Trophoblast cell (in vitro differentiated cells and primary cell): Measurements from ENCODE around the gene KCTD5.

Source experiments
- DNase-seq, 2 donors: peaks; one replicate each; pipeline ENCODE4 v3.0.0-alpha.2; 2016
- H2AFZ ChIP-seq: 2 replicates; pipeline ENCODE4 v1.6.1; 2013; ENCODE audit warnings: low read length, moderate library complexity, mild to moderate bottlenecking; ENCODE audit not compliant: insufficient read depth, poor library complexity
- H2AK5ac ChIP-seq: 2 replicates; pipeline ENCODE4 v1.6.1; 2013; ENCODE audit warnings: mild to moderate bottlenecking, low read length
- H2BK120ac ChIP-seq: 2 replicates; pipeline ENCODE4 v1.6.1; 2013; ENCODE audit warnings: low read length, mild to moderate bottlenecking, moderate library complexity; ENCODE audit not compliant: insufficient read depth, poor library complexity
- H2BK12ac ChIP-seq: 2 replicates; pipeline ENCODE4 v1.6.1; 2013; ENCODE audit warnings: mild to moderate bottlenecking, low read length, moderate library complexity
- H2BK5ac ChIP-seq: 2 replicates; pipeline ENCODE4 v1.6.1; 2013; ENCODE audit warnings: low read length, low read depth, moderate library complexity, mild to moderate bottlenecking; ENCODE audit not compliant: poor library complexity
- H3K14ac ChIP-seq: 2 replicates; pipeline ENCODE4 v1.6.1; 2013; ENCODE audit warnings: mild to moderate bottlenecking, low read length
- H3K18ac ChIP-seq: 2 replicates; pipeline ENCODE4 v1.6.1; 2013; ENCODE audit warnings: mild to moderate bottlenecking, low read length
- H3K23ac ChIP-seq: 2 replicates; pipeline ENCODE4 v1.6.1; 2013; ENCODE audit warnings: low read length
- H3K27ac ChIP-seq: 2 replicates; pipeline ENCODE4 v1.5.1; 2013; ENCODE audit warnings: low read depth, mild to moderate bottlenecking, inconsistent platforms, low read length, moderate library complexity
- H3K27me3 ChIP-seq: 2 replicates; pipeline ENCODE4 v1.6.1; 2013; ENCODE audit warnings: inconsistent platforms, mild to moderate bottlenecking, low read length, moderate library complexity; ENCODE audit not compliant: insufficient read depth
- H3K36me3 ChIP-seq, 2 experiments: 1 replicate in 1 of 2; 2 replicates in 1 of 2; pipeline ENCODE4 v1.6.1; 2013; ENCODE audit warnings: low read length in 2 of 2, mild to moderate bottlenecking in 2 of 2, moderate library complexity in 1 of 2; ENCODE audit not compliant: insufficient read depth in 2 of 2, control insufficient read depth in 1 of 2
- H3K4ac ChIP-seq: 2 replicates; pipeline ENCODE4 v1.6.1; 2013; ENCODE audit warnings: low read depth, mild to moderate bottlenecking, low read length, moderate library complexity
- H3K4me1 ChIP-seq, 2 experiments: 1 replicate in 1 of 2; 2 replicates in 1 of 2; pipeline ENCODE4 v1.6.1; 2013; ENCODE audit warnings: low read length in 2 of 2, mild to moderate bottlenecking in 2 of 2, moderate library complexity in 1 of 2; ENCODE audit not compliant: insufficient read depth in 2 of 2, control insufficient read depth in 1 of 2
- H3K4me2 ChIP-seq: 2 replicates; pipeline ENCODE4 v1.6.1; 2013; ENCODE audit warnings: inconsistent platforms, mild to moderate bottlenecking, low read length, moderate library complexity
- H3K4me3 ChIP-seq: 2 replicates; pipeline ENCODE4 v1.5.1; 2013; ENCODE audit warnings: mild to moderate bottlenecking, low read depth, low read length, inconsistent platforms
- H3K79me1 ChIP-seq: one replicate; pipeline ENCODE4 v1.6.1; 2013; ENCODE audit warnings: low read length
- H3K79me2 ChIP-seq: 2 replicates; pipeline ENCODE4 v1.6.1; 2013; ENCODE audit warnings: low read length, mild to moderate bottlenecking; ENCODE audit not compliant: control insufficient read depth, insufficient read depth, poor library complexity
- H3K9ac ChIP-seq: 2 replicates; pipeline ENCODE4 v1.6.1; 2013; ENCODE audit warnings: mild to moderate bottlenecking, low read length
- H3K9me3 ChIP-seq: 2 replicates; pipeline ENCODE4 v1.6.1; 2013; ENCODE audit warnings: low read depth, mild to moderate bottlenecking, control low read depth, inconsistent platforms, low read length; ENCODE audit not compliant: insufficient read depth
- H4K12ac ChIP-seq: 2 replicates; pipeline ENCODE4 v1.6.1; 2013; ENCODE audit warnings: low read depth, mild to moderate bottlenecking, low read length, moderate library complexity
- H4K8ac ChIP-seq: 2 replicates; pipeline ENCODE4 v1.6.1; 2013; ENCODE audit warnings: low read depth, mild to moderate bottlenecking, low read length, moderate library complexity
- H4K91ac ChIP-seq: one replicate; pipeline ENCODE4 v1.6.1; 2013; ENCODE audit warnings: low read depth, mild to moderate bottlenecking, low read length, moderate library complexity
- WGBS: extraction: QIAGEN DNeasy Blood & Tissue Kit; methylation state at CpG from one replicate; pipeline ENCODE4 v1.1.7; 2013; ENCODE audit warnings: missing lambda C conversion rate; ENCODE audit not compliant: insufficient read length, insufficient coverage; ENCODE audit errors: extremely low coverage; 5-methylcytosine and 5-hydroxymethylcytosine counted together

Gene KCTD5

GRCh38 chr16:2734844-2735515 lies 52.7 kb downstream of the KCTD5 start:
- Histone ChIP-seq H3K79me2 (no peaks in the 10 kb centered on the region), H3K18ac (no peak overlapping the region), H2BK12ac (no peak overlapping the region), H4K12ac (no peak overlapping the region), H3K4me2 (no peak overlapping the region), H3K4me1 (no peaks in the 10 kb centered on the region), H2AFZ (no peak overlapping the region), H3K79me1 (no peaks in the 10 kb centered on the region), H3K14ac (no peak overlapping the region), H3K9me3 (no peaks in the 10 kb centered on the region), H4K8ac (no peak overlapping the region), H3K23ac (no peak overlapping the region), H2BK5ac (no peak overlapping the region), H3K4ac (no peak overlapping the region), H3K27ac (no peak overlapping the region), H2AK5ac (no peak overlapping the region), H3K4me3 (no peak overlapping the region), H3K36me3 (no peaks in the 10 kb centered on the region), H3K27me3 (no peaks in the 10 kb centered on the region), H3K9ac (no peak overlapping the region), H2BK120ac (no peak overlapping the region), H4K91ac (no peak overlapping the region)
- WGBS: no CpG with 5 or more reads among the region's 10 CpGs
- no peak for DNase-seq

GRCh38 chr16:2736476-2737237 lies 54.3 kb downstream of the KCTD5 start:
- Histone ChIP-seq H2AK5ac (no peak overlapping the region), H3K23ac (no peak overlapping the region), H3K4me1 (no peaks in the 10 kb centered on the region), H2BK120ac (no peak overlapping the region), H4K91ac (no peak overlapping the region), H3K27ac (no peak overlapping the region), H3K4ac (no peak overlapping the region), H3K36me3 (no peaks in the 10 kb centered on the region), H2BK5ac (no peak overlapping the region), H2AFZ (no peak overlapping the region), H3K9ac (no peak overlapping the region), H3K4me3 (no peak overlapping the region), H3K14ac (no peak overlapping the region), H3K79me2 (no peaks in the 10 kb centered on the region), H4K8ac (no peak overlapping the region), H3K27me3 (no peaks in the 10 kb centered on the region), H2BK12ac (no peak overlapping the region), H3K79me1 (no peaks in the 10 kb centered on the region), H3K18ac (no peak overlapping the region), H3K9me3 (no peaks in the 10 kb centered on the region), H3K4me2 (no peak overlapping the region), H4K12ac (no peak overlapping the region)
- no CpG with 5 or more reads among the region's 11 CpGs for WGBS
- DNase-seq: no peak

- Histone ChIP-seq H3K4ac (no peak overlapping the region), H3K4me2 (no peak overlapping the region), H3K4me3 (no peak overlapping the region), H3K23ac (no peak overlapping the region), H2AFZ (no peak overlapping the region), H3K9ac (no peak overlapping the region), H3K27ac (no peak overlapping the region), H4K8ac (no peak overlapping the region), H3K18ac (no peak overlapping the region), H3K79me1 (no peaks in the 10 kb centered on the region), H3K36me3 (no peaks in the 10 kb centered on the region), H2BK120ac (no peak overlapping the region), H3K27me3 (no peaks in the 10 kb centered on the region), H2AK5ac (no peak overlapping the region), H3K4me1 (no peaks in the 10 kb centered on the region), H2BK12ac (no peak overlapping the region), H4K12ac (no peak overlapping the region), H3K14ac (no peak overlapping the region), H3K9me3 (no peaks in the 10 kb centered on the region), H2BK5ac (no peak overlapping the region), H3K79me2 (no peaks in the 10 kb centered on the region), H4K91ac (no peak overlapping the region)
- DNase-seq: no peak
- WGBS: no CpG with 5 or more reads among the region's 5 CpGs
These were observed 54.9 kb downstream of the KCTD5 start for GRCh38 chr16:2737238-2737605.

GRCh38 chr16:2737895-2738418 lies 55.6 kb downstream of the KCTD5 start:
- no peaks in the 10 kb centered on the region for H3K9me3 ChIP-seq
- no peak overlapping the region for H2BK12ac ChIP-seq
- H3K4me2 ChIP-seq: no peak overlapping the region
- DNase-seq: no peak
- no peak overlapping the region for H3K27ac ChIP-seq
- H3K27me3 ChIP-seq: no peaks in the 10 kb centered on the region
- no peak overlapping the region for H2AFZ ChIP-seq
- H2BK120ac ChIP-seq: no peak overlapping the region
- no peak overlapping the region for H3K18ac ChIP-seq
- no peak overlapping the region for H2AK5ac ChIP-seq
- no CpG with 5 or more reads among the region's 7 CpGs for WGBS
- H3K4me1 ChIP-seq: no peaks in the 10 kb centered on the region
- no peak overlapping the region for H4K91ac ChIP-seq
- no peak overlapping the region for H3K4me3 ChIP-seq
- no peak overlapping the region for H3K23ac ChIP-seq
- no peaks in the 10 kb centered on the region for H3K79me1 ChIP-seq
- no peak overlapping the region for H3K14ac ChIP-seq
- no peaks in the 10 kb centered on the region for H3K36me3 ChIP-seq
- H3K4ac ChIP-seq: no peak overlapping the region
- H4K8ac ChIP-seq: no peak overlapping the region
- H3K9ac ChIP-seq: no peak overlapping the region
- H4K12ac ChIP-seq: no peak overlapping the region
- H2BK5ac ChIP-seq: no peak overlapping the region
- no peaks in the 10 kb centered on the region for H3K79me2 ChIP-seq
